ENCODE results near the gene GPSM1.

GPSM1 gene

GRCh38 chr9:136285501-136286358 lies 41.6 kb upstream of the GPSM1 start:
- no peak overlapping the region for H3K4me3 ChIP-seq (ENCODE audit: control insufficient read depth, low read depth, low read length)
- TF ChIP-seq, protein P1, sequence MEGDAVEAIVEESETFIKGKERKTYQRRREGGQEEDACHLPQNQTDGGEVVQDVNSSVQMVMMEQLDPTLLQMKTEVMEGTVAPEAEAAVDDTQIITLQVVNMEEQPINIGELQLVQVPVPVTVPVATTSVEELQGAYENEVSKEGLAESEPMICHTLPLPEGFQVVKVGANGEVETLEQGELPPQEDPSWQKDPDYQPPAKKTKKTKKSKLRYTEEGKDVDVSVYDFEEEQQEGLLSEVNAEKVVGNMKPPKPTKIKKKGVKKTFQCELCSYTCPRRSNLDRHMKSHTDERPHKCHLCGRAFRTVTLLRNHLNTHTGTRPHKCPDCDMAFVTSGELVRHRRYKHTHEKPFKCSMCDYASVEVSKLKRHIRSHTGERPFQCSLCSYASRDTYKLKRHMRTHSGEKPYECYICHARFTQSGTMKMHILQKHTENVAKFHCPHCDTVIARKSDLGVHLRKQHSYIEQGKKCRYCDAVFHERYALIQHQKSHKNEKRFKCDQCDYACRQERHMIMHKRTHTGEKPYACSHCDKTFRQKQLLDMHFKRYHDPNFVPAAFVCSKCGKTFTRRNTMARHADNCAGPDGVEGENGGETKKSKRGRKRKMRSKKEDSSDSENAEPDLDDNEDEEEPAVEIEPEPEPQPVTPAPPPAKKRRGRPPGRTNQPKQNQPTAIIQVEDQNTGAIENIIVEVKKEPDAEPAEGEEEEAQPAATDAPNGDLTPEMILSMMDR (conservative IDR thresholded peaks at IDR 0.05; ENCODE audit: control insufficient read depth, insufficient read depth, low read depth, low read length), result no peak
- DNase-seq (ENCODE audit: low read depth), result no peak

DNA sequence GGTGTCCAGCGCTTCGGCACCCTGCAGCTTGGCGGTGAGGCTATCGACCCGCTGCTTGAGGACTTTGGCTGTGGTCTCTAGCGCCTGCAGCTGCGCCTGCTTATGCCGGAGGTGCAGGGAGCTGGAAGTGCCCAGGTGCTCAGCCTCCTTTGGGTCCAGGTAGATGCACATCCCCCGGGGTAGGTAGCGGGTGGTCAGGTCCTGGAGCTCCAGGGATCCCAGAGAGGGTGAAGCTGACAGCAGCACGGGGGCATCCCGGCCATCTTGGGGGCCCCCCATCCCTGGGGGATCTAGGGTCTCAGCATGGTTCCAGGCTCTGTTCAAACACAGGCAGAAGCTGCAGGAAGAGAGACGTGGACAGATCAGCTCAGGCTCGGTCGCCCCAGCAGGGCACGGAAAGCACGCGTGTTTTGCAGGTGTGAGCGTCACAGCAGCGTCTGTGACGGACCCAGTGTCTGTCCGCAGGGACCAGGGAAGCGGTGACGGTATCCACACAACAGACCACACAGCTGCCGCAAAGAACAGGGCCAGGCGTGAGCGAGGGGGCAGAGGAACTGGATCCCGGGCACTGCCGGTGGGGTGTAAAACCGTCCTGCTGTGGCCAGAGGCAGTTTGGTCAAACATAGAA lies 40.9 kb upstream of the GPSM1 start:
- DNase-seq (ENCODE audit: low read depth), result no peak
- TF ChIP-seq, protein P1 (conservative IDR thresholded peaks at IDR 0.05; ENCODE audit: control insufficient read depth, insufficient read depth, low read depth, low read length), result no peak
- no peak overlapping the region for H3K4me3 ChIP-seq (ENCODE audit: control insufficient read depth, low read depth, low read length)

DNA sequence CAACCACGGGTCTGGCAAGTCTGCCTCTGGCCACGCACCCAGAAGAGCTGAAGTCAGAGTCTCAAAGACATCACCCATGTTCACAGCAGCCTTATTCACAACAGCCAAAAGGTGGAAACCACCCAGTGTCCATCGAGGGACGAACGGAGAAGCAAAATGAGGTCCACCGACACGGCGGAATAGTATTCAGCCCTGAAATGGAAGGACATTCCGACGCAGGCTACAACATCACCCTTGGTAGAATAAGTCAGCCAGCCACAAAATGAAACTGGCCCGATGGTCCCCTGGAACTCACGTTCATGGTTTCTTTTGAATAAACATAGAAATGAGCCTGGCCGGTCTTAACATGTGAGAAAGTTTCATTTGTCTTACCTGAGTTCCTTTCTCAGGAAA lies 40.4 kb upstream of the GPSM1 start:
- no peak overlapping the region for H3K4me3 ChIP-seq (ENCODE audit: control insufficient read depth, low read depth, low read length)
- DNase-seq (ENCODE audit: low read depth), result no peak
- TF ChIP-seq, protein P1 (conservative IDR thresholded peaks at IDR 0.05; ENCODE audit: control insufficient read depth, insufficient read depth, low read depth, low read length), result no peak

DNA sequence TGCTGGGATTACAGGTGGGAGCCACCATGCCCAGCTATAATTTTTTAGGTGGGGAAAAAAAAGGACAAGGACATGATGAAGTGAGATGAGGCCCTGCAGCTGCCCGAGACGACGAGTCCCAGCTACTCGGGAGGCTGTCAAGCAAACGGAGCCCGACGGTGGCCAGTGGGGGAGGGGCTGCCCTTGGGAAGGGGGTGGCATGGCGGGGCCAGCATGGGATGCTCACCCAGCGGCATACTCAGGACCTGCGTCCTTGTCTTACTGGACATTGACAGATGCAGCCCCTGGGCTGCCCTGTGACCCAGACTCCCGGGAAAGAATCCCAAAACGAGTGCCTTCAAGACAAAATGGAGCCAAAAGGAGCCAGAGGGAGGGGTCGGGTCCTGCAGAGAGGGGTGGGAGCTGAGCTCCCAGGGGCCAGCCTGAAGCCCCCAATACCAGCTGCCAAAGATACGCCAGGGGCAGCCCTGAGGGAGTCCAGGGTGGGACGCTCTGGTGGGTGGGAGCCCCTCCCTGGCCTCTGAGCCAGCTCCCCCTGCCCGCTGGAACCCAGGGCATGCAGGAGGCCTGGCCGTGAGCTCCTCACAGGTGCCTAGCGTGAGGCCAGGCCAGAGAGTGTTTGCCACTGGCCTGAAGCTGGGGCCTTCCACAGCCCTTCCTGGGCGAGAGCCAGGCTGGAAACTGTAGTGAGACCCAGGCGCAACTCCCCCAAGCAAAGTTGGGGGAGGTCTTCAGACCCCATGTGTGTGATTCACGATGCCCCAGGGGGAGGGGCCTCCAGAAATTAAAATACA lies 39.2 kb upstream of the GPSM1 start:
- no peak for DNase-seq (ENCODE audit: low read depth)
- no peak overlapping the region for H3K4me3 ChIP-seq (ENCODE audit: control insufficient read depth, low read depth, low read length)
- TF ChIP-seq, protein P1 (conservative IDR thresholded peaks at IDR 0.05; ENCODE audit: control insufficient read depth, insufficient read depth, low read depth, low read length), result no peak

GRCh38 chr9:136289651-136290507 lies 37.5 kb upstream of the GPSM1 start:
- DNase-seq (ENCODE audit: low read depth), result no peak
- no peak overlapping the region for H3K4me3 ChIP-seq (ENCODE audit: control insufficient read depth, low read depth, low read length)
- TF ChIP-seq, protein P1 (conservative IDR thresholded peaks at IDR 0.05; ENCODE audit: control insufficient read depth, insufficient read depth, low read depth, low read length), result no peak

GRCh38 chr9:136290508-136291000 lies 36.8 kb upstream of the GPSM1 start:
- TF ChIP-seq, protein P1 (conservative IDR thresholded peaks at IDR 0.05; ENCODE audit: control insufficient read depth, insufficient read depth, low read depth, low read length), result no peak
- no peak for DNase-seq (ENCODE audit: low read depth)
- H3K4me3 ChIP-seq (ENCODE audit: control insufficient read depth, low read depth, low read length), result no peak overlapping the region

All from fibroblast of mammary gland (primary cell).